PC-9 (cell line): Measurements from ENCODE around the gene SUCLA2. TPM values are rescaled to one million over a fixed set of nuclear protein-coding genes. Genes with fewer than 3 reads are reported as not detected.
"Not testable (repeated sequence)": the region's sequence is repeated elsewhere in the genome, so short reads cannot be mapped to it uniquely, and the experiment has no call there.

Source experiments
- BruUV-seq: library from RNA; stranded (reverse); fragments of 400-500 nt; replicated peaks from 2 replicates; lab custom pipeline; 2021; lab: Mats Ljungman, UMichigan
- CTCF ChIA-PET: fragments of 300-600 bp; sonication (Branson Sonifier 250); formaldehyde crosslinking; loops from one replicate; lab custom pipeline; 2022; ENCODE audit warnings: antibody characterized with exemption; lab: Charles Lee
- POLR2A ChIA-PET: fragments of 300-600 bp; sonication (Branson Sonifier 250); formaldehyde crosslinking; loops from one replicate; lab custom pipeline; 2022; ENCODE audit warnings: antibody characterized with exemption; ENCODE audit not compliant: unreplicated experiment; lab: Charles Lee
- DNase-seq, 2 experiments: peaks; one replicate each; pipeline versions ENCODE4 v3.0.0 to v3.0.0-alpha.2; 2015 to 2022; ENCODE audit warnings: mixed read lengths in 1 of 2
- H2AFZ ChIP-seq: fragments of 200-600 bp; sonication (generic); 2 replicates; pipeline ENCODE4 v1.8.1; 2017; ENCODE audit warnings: antibody characterized with exemption
- H3F3A ChIP-seq: fragments of 200-600 bp; sonication (generic); 2 replicates; pipeline ENCODE4 v1.8.1; 2017; ENCODE audit warnings: antibody characterized with exemption, mild to moderate bottlenecking, low read depth; ENCODE audit not compliant: insufficient read depth
- H3K27ac ChIP-seq: fragments of 200-600 bp; sonication (generic); 2 replicates; pipeline ENCODE4 v1.6.1; 2016; ENCODE audit warnings: mixed run types
- H3K27me3 ChIP-seq: fragments of 200-600 bp; sonication (generic); 2 replicates; pipeline ENCODE4 v1.6.1; 2016; ENCODE audit warnings: low read depth, mixed run types; ENCODE audit not compliant: insufficient read depth
- H3K36me3 ChIP-seq: fragments of 200-600 bp; sonication (generic); 2 replicates; pipeline ENCODE4 v1.6.1; 2016; ENCODE audit warnings: low read depth, mixed run types
- H3K4me1 ChIP-seq: fragments of 200-600 bp; sonication (generic); replicated peaks from 2 replicates; pipeline ENCODE4 v1.6.1; 2016; ENCODE audit warnings: mixed run types; ENCODE audit not compliant: insufficient read depth
- H3K4me2 ChIP-seq: fragments of 200-600 bp; sonication (generic); 2 replicates; pipeline ENCODE4 v1.6.1; 2017; ENCODE audit warnings: mixed run types
- H3K4me3 ChIP-seq: fragments of 200-600 bp; sonication (generic); 2 replicates; pipeline ENCODE4 v1.6.1; 2016; ENCODE audit warnings: mixed run types
- H3K79me2 ChIP-seq: fragments of 200-600 bp; sonication (generic); 2 replicates; pipeline ENCODE4 v1.6.1; 2017; ENCODE audit warnings: low read depth, mixed run types
- H3K9me2 ChIP-seq: fragments of 200-600 bp; sonication (generic); 2 replicates; pipeline ENCODE4 v1.8.1; 2017; ENCODE audit warnings: mild to moderate bottlenecking; ENCODE audit not compliant: insufficient read depth
- H3K9me3 ChIP-seq: fragments of 200-600 bp; sonication (generic); 2 replicates; pipeline ENCODE4 v1.8.1; 2016; ENCODE audit warnings: low read depth; ENCODE audit not compliant: insufficient read depth
- H4K20me1 ChIP-seq: fragments of 200-600 bp; sonication (generic); 2 replicates; pipeline ENCODE4 v1.8.1; 2017; ENCODE audit not compliant: insufficient read depth
- CTCF ChIP-seq: fragments of 200-600 bp; sonication (generic); conservative IDR thresholded peaks from 2 replicates; pipeline ENCODE4 v1.6.1; 2017; ENCODE audit warnings: mixed run types, antibody characterized with exemption, mild to moderate bottlenecking, moderate library complexity
- EZH2 ChIP-seq: fragments of 200-600 bp; sonication (generic); IDR thresholded peaks from 2 replicates; pipeline ENCODE4 v1.8.0; 2017; ENCODE audit warnings: antibody characterized with exemption, low read depth
- intact Hi-C: fragments of 100-400 bp; cut with micrococcal nuclease; formaldehyde crosslinking; loops from one replicate; pipeline ENCODE4 v1.10.0; 2022; ENCODE audit not compliant: unreplicated experiment
- total RNA-seq: library from RNA; stranded (reverse); gene quantifications from 2 replicates; pipeline ENCODE4 v1.2.3, GENCODE V29; 2021

Gene SUCLA2
- total RNA-seq, 1 experiment from 2014 or later, result 44.8 TPM

GRCh38 chr13:48004201-48004600 lies 3.1 kb upstream of the SUCLA2 start:
- no peak for TF ChIP-seq EZH2
- TF ChIP-seq CTCF, result no peak
- H3K4me2 ChIP-seq, result no peak overlapping the region
- intact Hi-C loops, result no loop called here
- no peak for DNase-seq
- no peak overlapping the region for H3K4me3 ChIP-seq
- no peaks in the 10 kb centered on the region for H3K36me3 ChIP-seq
- H3K79me2 ChIP-seq, result peaks cover 19% of the 10 kb centered on the region
- peaks cover 28% of the 10 kb centered on the region for H3F3A ChIP-seq
- ChIA-PET POLR2A (no interaction called here), CTCF (no interaction called here)
- no peak overlapping the region for H3K27ac ChIP-seq
- BruUV-seq, result no TSS peak
- H3K9me3 ChIP-seq, result no peaks in the 10 kb centered on the region
- H3K9me2 ChIP-seq, result no peaks in the 10 kb centered on the region
- H3K27me3 ChIP-seq, result no peaks in the 10 kb centered on the region
- H4K20me1 ChIP-seq, result no peaks in the 10 kb centered on the region
- no peak overlapping the region for H2AFZ ChIP-seq
- H3K4me1 ChIP-seq, result peaks cover 48% of the 10 kb centered on the region

- peak overlapping the region; percentile 91; the same call in 1 of the 2 replicates for H3K4me2 ChIP-seq
- CTCF ChIA-PET, POLR2A ChIA-PET, H3K36me3 ChIP-seq, H3K9me2 ChIP-seq, H3K4me3 ChIP-seq, H3K9me3 ChIP-seq, H4K20me1 ChIP-seq, H3K27me3 ChIP-seq: not testable (repeated sequence)
- H3K79me2 ChIP-seq, result peaks cover 41% of the 10 kb centered on the region
- peak overlapping the region; percentile 49 for H3K27ac ChIP-seq
- BruUV-seq, result TSS peak; percentile 86
- H3F3A ChIP-seq, result peaks cover 14% of the 10 kb centered on the region
- intact Hi-C loops, result loop anchor here (1.0 kb wide), 1 partner anchor 35 kb away; the partner anchor contains the start of gene NUDT15
- H3K4me1 ChIP-seq, result peaks cover 34% of the 10 kb centered on the region
- H2AFZ ChIP-seq, result 0 out of 2 replicates have a peak overlapping the region, but pooled peaks have one; percentile 97
- DNase-seq, result peak; percentile 33 to 52
Measured at GRCh38 chr13:48001999-48002398, 926 bp upstream of the SUCLA2 start.

- Histone ChIP-seq H4K20me1 (no peaks in the 10 kb centered on the region), H3K27ac (peak overlapping the region; percentile 40; the same call in 1 of the 2 replicates), H3K36me3 (no peaks in the 10 kb centered on the region), H3K4me2 (peak overlapping the region; percentile 91), H3K9me2 (no peaks in the 10 kb centered on the region), H3K27me3 (no peaks in the 10 kb centered on the region), H3K4me3 (peak overlapping the region; percentile 86), H3F3A (peaks cover 14% of the 10 kb centered on the region), H3K4me1 (peaks cover 22% of the 10 kb centered on the region), H3K9me3 (no peaks in the 10 kb centered on the region), H2AFZ (peak overlapping the region; percentile 97), H3K79me2 (peaks cover 45% of the 10 kb centered on the region)
- no peak for TF ChIP-seq EZH2
- TF ChIP-seq CTCF, result no peak
- ChIA-PET POLR2A (interaction anchor here (0.7 kb wide), 1 partner anchor 531 kb away, joined by 3 read pairs; no protein-coding TSS in a partner anchor), CTCF (no interaction called here)
- BruUV-seq, result TSS peak; percentile 49
- no peak for DNase-seq
- intact Hi-C loops, result loop anchor here (1.0 kb wide), 1 partner anchor 37 kb away; the partner anchor contains the start of gene NUDT15
Measured at GRCh38 chr13:48000559-48001113, 437 bp downstream of the SUCLA2 start.
